Psoas muscle (tissue), 8 donors: ENCODE data around the gene MICOS13. TPM values are rescaled to one million over a fixed set of nuclear protein-coding genes. Genes with fewer than 3 reads are reported as not detected.

ENCODE experiments used
- ATAC-seq, 4 donors: fragments of 200-7000 bp; cut with Tn5 transposase; one replicate each; pipeline ENCODE4 v1.9.1; 2020; ENCODE audit warnings: moderate library complexity in 3 of 4, mild to moderate bottlenecking in 2 of 4
- DNase-seq, 2 donors: peaks; one replicate each; pipeline ENCODE4 v3.0.0-alpha.2; 2020
- H3K27ac ChIP-seq: fragments of 200-600 bp; one replicate; pipeline ENCODE4 v1.8.0; 2022
- H3K27me3 ChIP-seq, 3 donors: fragments of 200-600 bp in 1 of 3; one replicate each; pipeline versions ENCODE4 v1.6.1 to v1.8.0; 2013 to 2022; ENCODE audit warnings: low read length in 2 of 3, mild to moderate bottlenecking in 2 of 3, moderate library complexity in 1 of 3; ENCODE audit not compliant: insufficient read depth in 3 of 3
- H3K36me3 ChIP-seq, 2 donors: fragments of 200-600 bp in 1 of 2; one replicate each; pipeline versions ENCODE4 v1.6.1 to v1.8.0; 2013 to 2022; ENCODE audit warnings: low read depth in 1 of 2, mild to moderate bottlenecking in 1 of 2, moderate library complexity in 1 of 2; ENCODE audit not compliant: insufficient read depth in 1 of 2
- H3K4me1 ChIP-seq: fragments of 200-600 bp; one replicate; pipeline ENCODE4 v1.8.0; 2022
- H3K4me3 ChIP-seq: fragments of 200-600 bp; one replicate; pipeline ENCODE4 v1.8.0; 2022; ENCODE audit warnings: mild to moderate bottlenecking
- H3K9me3 ChIP-seq: fragments of 200-600 bp; one replicate; pipeline ENCODE4 v1.8.0; 2022
- WGBS, 3 donors: extraction: QIAGEN DNeasy Blood & Tissue Kit; methylation state at CpG; one replicate each; pipeline versions ENCODE4 v1.1.6 to v1.1.7; 2013; 5-methylcytosine and 5-hydroxymethylcytosine counted together
- intact Hi-C, 2 donors: fragments of 100-400 bp; cut with DNase I; formaldehyde crosslinking; loops; one replicate each; pipeline versions ENCODE4 v1.11.0 to v1.14.2; 2022
- polyA plus RNA-seq, 3 donors: library from polyadenylated mRNA; stranded (reverse); fragments of 200-250 nt; gene quantifications; one replicate each; pipeline ENCODE4 v1.2.3, GENCODE V29; 2013
- total RNA-seq, 4 donors: library from RNA; stranded (reverse); fragmentation: NEBNext Ultra II Directional in 2 of 4; extraction: Animal tissue kit (Norgen Biotek cat#: 25700) in 2 of 4; gene quantifications; one replicate each; pipeline versions ENCODE4 v1.2.1 to v1.2.4, GENCODE V29; 2021 to 2023
- TF ChIP-seq, protein P1 (sequence below): fragments of 200-600 bp; IDR thresholded peaks from one replicate; pipeline ENCODE4 v1.8.0; 2022; ENCODE audit warnings: antibody characterized with exemption
- donor health status: healthy with polysubstance abuse.
- donor health status: DM: no; HTN: no; CAD: no; lungs with moderate emphysema.
- donor health status: Bipolar disorder and iron deficiency.
- donor health status: healthy.
- donor health status: DM: yes; HTN: yes; CAD: no.
- donor health status: DM: no; HTN: no; CAD: no.
- donor health status: DM: no; HTN: no; CAD: no.
- donor health status: DM: yes; HTN: yes; CAD: no.

Gene MICOS13
- total and polyA plus RNA-seq, 7 donors = 103 to 245 (median 133) TPM

DNA sequence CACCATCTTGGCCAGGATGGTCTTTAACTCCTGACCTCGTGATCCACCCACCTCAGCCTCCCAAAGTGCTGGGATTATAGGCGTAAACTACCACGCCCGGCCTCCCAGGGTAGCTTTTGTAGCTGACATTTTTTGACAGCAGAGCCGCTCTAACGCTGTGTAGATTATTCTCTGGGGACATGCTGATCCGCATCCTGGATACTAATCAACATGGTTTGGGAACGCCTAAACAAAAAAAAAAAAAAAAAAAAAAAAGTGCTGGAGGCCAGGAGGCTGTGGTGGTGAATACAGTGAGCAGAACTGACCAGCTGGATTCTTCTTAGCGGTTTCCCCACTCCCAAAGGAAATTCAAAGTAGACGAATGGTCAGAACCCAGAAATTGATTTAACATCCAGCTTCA is 34.5 kb upstream of the MICOS13 start:
- intact Hi-C loops = loop anchor here in 1 of 2 donors (5.0 kb wide), 1 partner anchor 93 kb away; the partner anchor contains the start of genes SAFB and SAFB2
- H3K27me3 ChIP-seq = no peaks in the 10 kb centered on the region
- TF ChIP-seq, protein P1, sequence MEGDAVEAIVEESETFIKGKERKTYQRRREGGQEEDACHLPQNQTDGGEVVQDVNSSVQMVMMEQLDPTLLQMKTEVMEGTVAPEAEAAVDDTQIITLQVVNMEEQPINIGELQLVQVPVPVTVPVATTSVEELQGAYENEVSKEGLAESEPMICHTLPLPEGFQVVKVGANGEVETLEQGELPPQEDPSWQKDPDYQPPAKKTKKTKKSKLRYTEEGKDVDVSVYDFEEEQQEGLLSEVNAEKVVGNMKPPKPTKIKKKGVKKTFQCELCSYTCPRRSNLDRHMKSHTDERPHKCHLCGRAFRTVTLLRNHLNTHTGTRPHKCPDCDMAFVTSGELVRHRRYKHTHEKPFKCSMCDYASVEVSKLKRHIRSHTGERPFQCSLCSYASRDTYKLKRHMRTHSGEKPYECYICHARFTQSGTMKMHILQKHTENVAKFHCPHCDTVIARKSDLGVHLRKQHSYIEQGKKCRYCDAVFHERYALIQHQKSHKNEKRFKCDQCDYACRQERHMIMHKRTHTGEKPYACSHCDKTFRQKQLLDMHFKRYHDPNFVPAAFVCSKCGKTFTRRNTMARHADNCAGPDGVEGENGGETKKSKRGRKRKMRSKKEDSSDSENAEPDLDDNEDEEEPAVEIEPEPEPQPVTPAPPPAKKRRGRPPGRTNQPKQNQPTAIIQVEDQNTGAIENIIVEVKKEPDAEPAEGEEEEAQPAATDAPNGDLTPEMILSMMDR = no peak
- H3K4me3 ChIP-seq = no peak overlapping the region
- ATAC-seq (no peak), DNase-seq (no peak)
- H3K27ac ChIP-seq = no peak overlapping the region
- H3K4me1 ChIP-seq = peaks cover 20% of the 10 kb centered on the region
- 65 to 74% (median 68%) methylated on average over 10 of the region's 10 CpGs for WGBS, 3 donors
- peaks cover 4 to 51% of the 10 kb centered on the region in 2 donors for H3K36me3 ChIP-seq
- H3K9me3 ChIP-seq = no peaks in the 10 kb centered on the region

DNA sequence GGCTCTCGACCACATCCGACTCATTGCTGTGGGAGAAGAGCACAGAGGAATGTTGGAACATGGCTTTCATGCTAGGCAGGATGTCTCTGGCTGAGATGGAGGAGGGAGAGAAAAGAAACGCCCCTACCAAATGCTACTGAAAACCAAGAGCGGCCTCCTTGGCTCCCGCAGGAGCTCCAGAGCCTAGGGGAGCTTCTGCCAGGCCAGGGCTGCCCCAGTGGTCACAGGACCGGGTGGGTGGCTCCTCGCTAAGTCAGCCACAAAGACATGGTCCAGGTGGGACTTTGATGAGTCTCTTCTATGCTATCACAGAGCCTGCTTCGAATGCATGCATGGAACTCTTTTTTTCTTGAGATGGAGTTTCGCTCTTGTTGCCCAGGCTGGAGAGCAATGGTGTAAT is 32.9 kb upstream of the MICOS13 start:
- Histone ChIP-seq H3K27me3 (no peaks in the 10 kb centered on the region), H3K4me1 (peaks cover 11% of the 10 kb centered on the region), H3K9me3 (no peaks in the 10 kb centered on the region), H3K4me3 (no peak overlapping the region), H3K27ac (no peak overlapping the region), H3K36me3 (peaks cover 4 to 67% of the 10 kb centered on the region in 2 donors)
- WGBS, 3 donors = 91 to 96% (median 92%) methylated on average over 9 of the region's 9 CpGs
- DNase-seq = no peak
- no peak for ATAC-seq
- intact Hi-C loops = no loop called here
- TF ChIP-seq, protein P1 = no peak

DNA sequence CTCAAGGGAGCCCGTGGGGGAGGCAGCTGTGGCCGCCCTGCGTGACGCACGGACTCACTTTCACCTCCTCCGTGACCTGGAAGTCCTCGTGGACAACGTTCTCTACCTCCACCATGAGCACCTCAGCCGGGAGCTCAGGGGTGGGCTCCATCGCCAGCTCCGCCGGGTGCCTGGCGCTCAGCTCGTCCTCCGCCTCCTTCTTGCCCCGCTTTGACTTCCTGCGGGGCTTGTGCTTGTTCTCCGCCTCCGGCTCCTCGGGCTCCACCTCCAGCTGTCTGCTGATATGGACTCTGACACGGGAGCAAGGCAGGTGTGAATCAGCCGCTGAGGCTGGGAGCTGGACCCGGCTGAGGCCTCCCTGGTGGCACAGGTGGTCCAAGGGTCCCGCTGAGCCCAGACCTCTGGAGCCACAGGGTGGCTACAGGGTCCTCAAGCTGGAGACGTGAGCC is 31.4 kb upstream of the MICOS13 start:
- Histone ChIP-seq H3K27ac (no peak overlapping the region), H3K9me3 (no peaks in the 10 kb centered on the region), H3K4me1 (no peaks in the 10 kb centered on the region), H3K4me3 (no peak overlapping the region), H3K27me3 (no peaks in the 10 kb centered on the region), H3K36me3 (peaks cover 9 to 73% of the 10 kb centered on the region in 2 donors)
- no peak for ATAC-seq
- DNase-seq = no peak
- TF ChIP-seq, protein P1 = no peak
- WGBS, 3 donors = 88 to 92% (median 90%) methylated on average over 25 of the region's 25 CpGs
- intact Hi-C loops = no loop called here

DNA sequence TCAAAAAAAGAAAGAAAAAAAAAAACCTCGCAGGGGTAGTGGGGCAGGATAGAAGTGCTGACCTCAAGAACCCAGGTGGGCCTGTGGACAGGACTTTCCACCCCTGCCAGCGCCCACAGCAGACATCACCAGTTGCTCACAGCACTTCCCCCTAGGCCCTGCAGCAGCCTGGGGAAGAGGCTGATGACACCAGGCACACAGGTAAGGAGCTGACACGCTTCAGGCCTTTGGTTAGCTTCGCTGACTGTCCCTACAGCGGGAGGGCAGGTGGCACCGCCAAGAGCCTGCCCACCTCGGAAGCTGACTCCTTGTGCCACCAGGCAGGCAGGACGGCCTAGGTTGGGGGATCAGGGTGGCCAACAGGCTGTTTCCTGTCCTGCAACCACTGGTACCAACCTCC is 30.7 kb upstream of the MICOS13 start:
- intact Hi-C loops = no loop called here
- no peak for DNase-seq
- Histone ChIP-seq H3K4me3 (no peak overlapping the region), H3K4me1 (no peaks in the 10 kb centered on the region), H3K36me3 (peaks cover 12 to 80% of the 10 kb centered on the region in 2 donors), H3K27ac (no peak overlapping the region), H3K9me3 (no peaks in the 10 kb centered on the region), H3K27me3 (no peaks in the 10 kb centered on the region)
- no peak for ATAC-seq
- WGBS, 3 donors = 88 to 97% (median 96%) methylated on average over 8 of the region's 8 CpGs
- TF ChIP-seq, protein P1 = no peak
